BLaER1 treated with 17β-estradiol and CSF1 and Interleukin-3, amounts not matched to agents 10 nM and 100 nM (cell line): Measurements from ENCODE around the gene NGB.
"Not testable (repeated sequence)": the region's sequence is repeated elsewhere in the genome, so short reads cannot be mapped to it uniquely, and the experiment has no call there.

Experiments used
- H3K27ac ChIP-seq, 11 experiments: shearing (Covaris generic); formaldehyde crosslinking; 2 replicates each; pipeline ENCODE4 v1.8.1; 2022
- H3K27me3 ChIP-seq, 11 experiments: shearing (Covaris generic); formaldehyde crosslinking; 2 replicates each; pipeline ENCODE4 v1.8.1; 2022
- H3K36me3 ChIP-seq, 11 experiments: shearing (Covaris generic); formaldehyde crosslinking; 2 replicates each; pipeline ENCODE4 v1.8.1; 2022
- H3K4me1 ChIP-seq, 10 experiments: shearing (Covaris generic); formaldehyde crosslinking; 2 replicates each; pipeline ENCODE4 v1.8.1; 2022
- H3K4me2 ChIP-seq, 11 experiments: shearing (Covaris generic); formaldehyde crosslinking; 2 replicates each; pipeline ENCODE4 v1.8.1; 2022
- H3K4me3 ChIP-seq, 10 experiments: shearing (Covaris generic); formaldehyde crosslinking; 2 replicates each; pipeline ENCODE4 v1.8.1; 2022
- H3K9ac ChIP-seq, 11 experiments: shearing (Covaris generic); formaldehyde crosslinking; 2 replicates each; pipeline ENCODE4 v1.8.1; 2022
- H3K9me3 ChIP-seq, 11 experiments: shearing (Covaris generic); formaldehyde crosslinking; replicated peaks in 1 of 11; 2 replicates each; pipeline ENCODE4 v1.8.1; 2022
- H4K20me1 ChIP-seq, 11 experiments: shearing (Covaris generic); formaldehyde crosslinking; 2 replicates each; pipeline ENCODE4 v1.8.1; 2022
- Cebpa-rat ChIP-seq, 11 experiments: shearing (Covaris generic); IDR thresholded peaks; 2 replicates each; pipeline ENCODE4 v1.8.1; 2022

The NGB gene

DNA sequence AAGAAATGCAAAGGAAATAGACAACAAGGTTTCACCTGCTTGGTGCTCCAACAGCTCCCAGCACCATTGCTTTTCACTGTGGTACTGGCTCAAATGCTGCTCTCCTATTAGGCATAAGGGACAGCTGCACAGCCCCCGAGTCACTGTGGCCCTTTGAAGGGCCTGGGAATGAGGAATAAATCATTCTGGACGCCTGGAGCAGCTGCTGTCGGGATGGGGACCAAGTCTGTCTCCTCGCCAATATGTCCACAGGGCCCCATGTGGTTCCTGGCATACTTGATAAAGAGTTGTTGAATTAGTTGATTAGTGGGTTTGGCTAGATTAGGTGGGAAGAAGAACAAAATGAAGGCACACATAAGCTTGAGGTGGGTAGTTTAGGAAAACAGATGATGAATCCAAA is 13.1 kb upstream of the NGB start:
- Histone ChIP-seq H3K9me3 (no peaks in the 10 kb centered on the region), H3K27ac (no peak overlapping the region), H3K4me1 (no peaks in the 10 kb centered on the region), H3K9ac (no peak overlapping the region), H3K36me3 (peaks cover 25 to 73% (median 56%) of the 10 kb centered on the region in 11 experiments), H4K20me1 (0 out of 22 replicates have a peak, but pooled peaks cover 0 to 2% (median 0%) of the 10 kb centered on the region in 11 experiments), H3K4me2 (no peak overlapping the region), H3K27me3 (no peaks in the 10 kb centered on the region), H3K4me3 (no peak overlapping the region)
- no peak for TF ChIP-seq Cebpa-rat (IDR thresholded peaks at IDR 0.05)

DNA sequence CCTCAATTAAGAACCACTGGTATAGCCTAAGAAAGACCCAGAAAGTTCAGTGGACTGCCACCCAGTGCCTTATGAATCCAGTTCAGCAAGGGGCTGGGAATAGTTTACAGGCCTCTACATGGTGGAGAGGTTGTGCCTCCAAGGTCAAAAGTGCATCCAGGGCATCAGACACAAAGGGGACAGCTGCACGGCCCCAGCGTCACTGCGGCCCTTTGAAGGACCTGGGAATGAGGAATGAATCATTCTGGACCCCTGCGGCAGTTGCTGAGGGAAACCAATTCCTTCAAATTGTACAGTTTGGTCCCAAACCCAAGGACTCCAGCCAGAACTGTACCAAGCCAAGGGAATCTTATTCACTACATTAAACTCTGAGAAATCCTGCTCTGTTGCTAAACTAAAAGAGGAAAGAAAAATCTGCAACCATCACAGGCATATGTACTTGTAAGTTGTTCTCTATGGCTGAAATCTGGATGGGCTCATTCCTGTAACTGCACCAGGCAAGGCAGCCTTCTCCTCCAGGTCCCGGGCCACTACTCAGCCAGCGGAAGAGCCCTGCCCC is 10.9 kb upstream of the NGB start:
- Histone ChIP-seq H3K4me1 (no peaks in the 10 kb centered on the region), H3K9me3 (no peaks in the 10 kb centered on the region), H3K9ac (no peak overlapping the region), H3K27ac (no peak overlapping the region), H3K4me3 (no peak overlapping the region), H3K36me3 (peaks cover 25 to 77% (median 49%) of the 10 kb centered on the region in 11 experiments), H3K27me3 (no peaks in the 10 kb centered on the region), H3K4me2 (no peak overlapping the region), H4K20me1 (peaks cover 0 to 11% (median 0%) of the 10 kb centered on the region in 11 experiments; a peak in 1 of 22 replicates)
- TF ChIP-seq Cebpa-rat (IDR thresholded peaks at IDR 0.05), result no peak

DNA sequence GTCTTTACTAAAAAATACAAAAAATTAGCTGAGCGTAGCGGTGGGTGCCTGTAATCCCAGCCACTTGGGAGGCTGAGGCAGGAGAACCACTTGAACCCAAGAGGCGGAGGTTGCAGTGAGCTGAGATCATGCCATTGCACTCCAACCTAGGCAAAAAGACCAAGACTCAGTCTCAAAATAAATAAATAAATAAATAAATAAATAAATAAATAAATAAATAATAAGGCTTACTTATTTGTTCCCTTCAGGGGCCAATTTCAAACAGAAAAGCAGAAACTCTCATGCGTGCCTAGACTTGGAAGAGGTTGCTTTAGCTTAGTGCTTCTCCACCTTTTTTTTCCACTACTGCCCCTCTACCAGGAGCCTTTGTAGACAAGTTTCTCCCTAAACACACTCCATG is 9.9 kb upstream of the NGB start:
- not testable (repeated sequence) for H3K9ac ChIP-seq, H3K4me1 ChIP-seq, H3K27me3 ChIP-seq, H3K4me3 ChIP-seq, H3K4me2 ChIP-seq, H3K27ac ChIP-seq, H3K9me3 ChIP-seq
- peaks cover 0 to 15% (median 0%) of the 10 kb centered on the region in 11 experiments; a peak in 2 of 22 replicates for H4K20me1 ChIP-seq
- H3K36me3 ChIP-seq, result peaks cover 25 to 66% (median 43%) of the 10 kb centered on the region in 11 experiments

DNA sequence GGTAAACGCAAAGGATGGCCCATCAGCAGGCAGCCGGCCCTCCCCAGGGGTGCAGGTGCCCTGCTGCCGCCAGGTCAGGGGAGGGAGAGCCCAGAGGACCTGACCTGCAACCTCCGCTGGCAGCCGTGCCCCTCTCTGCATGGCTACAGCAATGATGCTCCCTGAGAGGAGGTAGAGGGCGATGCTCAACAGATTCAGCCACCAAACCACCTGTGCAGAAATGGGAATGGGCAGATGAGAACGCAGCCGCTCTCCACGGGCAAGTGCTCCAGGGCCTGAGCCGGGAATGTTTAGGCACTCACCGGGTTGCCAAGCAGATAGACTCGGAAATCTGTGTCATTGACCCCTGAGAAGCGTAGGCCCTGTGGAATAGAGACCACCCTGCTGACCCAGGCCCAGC is 8.7 kb upstream of the NGB start:
- no peak for TF ChIP-seq Cebpa-rat (IDR thresholded peaks at IDR 0.05)
- Histone ChIP-seq H3K4me1 (peaks cover 0 to 6% (median 0%) of the 10 kb centered on the region in 10 experiments; a peak in 3 of 20 replicates), H3K27ac (no peak overlapping the region), H3K4me2 (no peak overlapping the region), H3K9me3 (no peaks in the 10 kb centered on the region), H4K20me1 (peaks cover 0 to 20% (median 0%) of the 10 kb centered on the region in 11 experiments; a peak in 3 of 22 replicates), H3K4me3 (no peak overlapping the region), H3K27me3 (no peaks in the 10 kb centered on the region), H3K9ac (no peak overlapping the region), H3K36me3 (peaks cover 15 to 54% (median 32%) of the 10 kb centered on the region in 11 experiments; a peak in 21 of 22 replicates)

DNA sequence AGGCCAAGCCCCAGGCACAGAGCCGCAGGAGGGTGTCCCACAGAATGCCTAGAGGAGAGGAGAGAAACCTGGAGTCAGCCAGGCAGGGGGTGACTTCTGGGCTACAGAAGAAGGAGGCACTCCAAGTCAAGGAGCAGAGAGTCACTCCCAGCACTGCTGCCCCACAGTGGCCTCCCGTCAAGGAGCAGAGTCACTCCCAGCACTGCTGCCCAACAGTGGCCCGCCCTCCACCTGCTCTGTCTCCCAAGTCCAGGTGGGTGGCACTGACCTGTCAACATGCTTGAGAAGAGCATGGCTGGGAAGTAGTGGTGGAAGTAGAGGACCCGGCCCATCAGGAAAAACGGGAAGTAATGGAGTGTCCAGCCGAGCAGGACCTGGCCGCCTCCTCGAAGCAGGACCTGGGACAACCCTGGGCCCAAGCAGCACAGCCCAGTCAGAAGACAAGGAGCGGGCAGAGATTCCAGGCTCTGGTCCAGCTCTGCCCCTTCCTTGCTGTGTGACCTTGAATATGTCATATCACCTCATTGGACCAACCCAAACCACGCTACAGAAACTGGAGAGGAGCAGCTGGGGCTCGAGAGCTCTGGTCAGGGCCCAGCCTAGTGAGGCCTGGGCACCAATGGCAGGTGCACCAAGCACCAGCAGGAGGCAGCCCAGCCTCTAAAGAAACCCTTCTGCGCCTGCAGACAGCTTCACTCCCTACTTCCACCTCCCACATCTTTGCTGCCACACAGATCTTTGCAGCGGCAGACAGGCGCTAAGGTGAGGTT is 7.6 kb upstream of the NGB start:
- Histone ChIP-seq H3K9me3 (no peaks in the 10 kb centered on the region), H3K9ac (no peak overlapping the region), H3K4me2 (no peak overlapping the region), H3K27ac (no peak overlapping the region), H3K27me3 (no peaks in the 10 kb centered on the region), H3K4me3 (no peak overlapping the region), H4K20me1 (peaks cover 0 to 20% (median 0%) of the 10 kb centered on the region in 11 experiments; a peak in 3 of 22 replicates), H3K36me3 (peaks cover 4 to 44% (median 21%) of the 10 kb centered on the region in 11 experiments; a peak in 17 of 22 replicates), H3K4me1 (peaks cover 0 to 17% (median 9%) of the 10 kb centered on the region in 10 experiments; a peak in 12 of 20 replicates)
- no peak for TF ChIP-seq Cebpa-rat (IDR thresholded peaks at IDR 0.05)

DNA sequence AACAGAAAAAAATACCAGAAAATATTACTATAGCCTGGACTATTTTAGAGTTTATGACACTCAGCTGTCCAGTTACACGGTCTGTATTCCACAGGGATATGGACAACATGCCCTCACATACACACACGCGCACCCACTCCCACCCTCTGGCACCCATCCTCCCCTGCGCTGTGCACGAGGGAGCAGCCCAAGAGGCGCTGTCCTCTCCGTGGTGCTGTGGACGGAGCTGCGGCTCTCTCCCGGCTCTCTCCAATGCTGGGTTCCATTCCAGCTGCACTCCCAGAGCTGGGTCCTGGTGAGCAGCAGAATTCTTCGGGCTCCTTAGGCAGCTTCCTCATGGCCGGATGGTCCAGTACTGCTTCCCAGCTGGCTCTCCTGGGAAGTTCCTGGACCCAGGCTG is 6.0 kb upstream of the NGB start:
- Histone ChIP-seq H4K20me1 (peaks cover 0 to 20% (median 0%) of the 10 kb centered on the region in 11 experiments; a peak in 3 of 22 replicates), H3K27me3 (peaks cover 5 to 10% (median 6%) of the 10 kb centered on the region in 11 experiments; a peak in 21 of 22 replicates), H3K36me3 (peaks cover 0 to 33% (median 15%) of the 10 kb centered on the region in 11 experiments; a peak in 11 of 22 replicates), H3K4me3 (no peak overlapping the region), H3K4me2 (no peak overlapping the region), H3K4me1 (peaks cover 0 to 27% (median 15%) of the 10 kb centered on the region in 10 experiments; a peak in 12 of 20 replicates), H3K27ac (no peak overlapping the region), H3K9me3 (no peaks in the 10 kb centered on the region), H3K9ac (no peak overlapping the region)
- TF ChIP-seq Cebpa-rat (IDR thresholded peaks at IDR 0.05), result no peak

DNA sequence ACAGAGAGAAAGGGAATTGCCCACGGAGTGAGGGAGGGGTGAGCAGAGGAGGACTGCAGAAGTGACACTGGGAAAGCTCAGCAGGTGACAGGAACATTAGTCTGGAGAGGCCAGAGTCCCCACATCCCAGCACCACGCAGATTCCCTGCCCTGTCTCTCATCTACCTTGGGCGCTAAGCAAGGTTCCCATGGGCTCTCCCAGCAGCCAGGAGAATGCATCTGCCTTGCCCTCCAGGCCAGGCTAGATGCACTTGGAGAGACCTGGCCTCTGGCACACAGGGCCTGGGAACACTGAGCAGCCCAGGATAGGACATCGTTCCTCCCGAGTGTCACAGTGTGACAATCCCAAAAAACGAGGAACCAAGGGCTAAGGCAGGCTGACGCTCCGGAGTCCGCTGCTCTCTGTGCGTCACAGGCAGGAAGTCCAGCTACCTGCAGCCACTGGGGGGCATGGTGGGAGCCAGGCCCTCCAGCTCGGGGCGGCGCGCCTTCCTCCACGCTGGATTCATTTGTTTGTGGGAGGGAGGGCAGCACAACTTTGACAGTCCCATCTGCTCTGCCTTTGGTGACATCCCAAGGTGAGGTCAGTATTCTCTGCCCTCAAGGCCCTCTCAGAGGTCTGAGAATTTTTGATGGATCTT is 5.4 kb upstream of the NGB start:
- H3K4me3 ChIP-seq, result no peak overlapping the region
- no peak overlapping the region for H3K27ac ChIP-seq
- peaks cover 0 to 33% (median 14%) of the 10 kb centered on the region in 11 experiments; a peak in 11 of 22 replicates for H3K36me3 ChIP-seq
- no peak for TF ChIP-seq Cebpa-rat (IDR thresholded peaks at IDR 0.05)
- H3K4me1 ChIP-seq, result peaks cover 0 to 27% (median 15%) of the 10 kb centered on the region in 10 experiments; a peak in 12 of 20 replicates
- H3K9me3 ChIP-seq, result no peaks in the 10 kb centered on the region
- peaks cover 10 to 16% (median 12%) of the 10 kb centered on the region in 11 experiments for H3K27me3 ChIP-seq
- no peak overlapping the region for H3K4me2 ChIP-seq
- peaks cover 0 to 20% (median 0%) of the 10 kb centered on the region in 11 experiments; a peak in 3 of 22 replicates for H4K20me1 ChIP-seq
- no peak overlapping the region for H3K9ac ChIP-seq

DNA sequence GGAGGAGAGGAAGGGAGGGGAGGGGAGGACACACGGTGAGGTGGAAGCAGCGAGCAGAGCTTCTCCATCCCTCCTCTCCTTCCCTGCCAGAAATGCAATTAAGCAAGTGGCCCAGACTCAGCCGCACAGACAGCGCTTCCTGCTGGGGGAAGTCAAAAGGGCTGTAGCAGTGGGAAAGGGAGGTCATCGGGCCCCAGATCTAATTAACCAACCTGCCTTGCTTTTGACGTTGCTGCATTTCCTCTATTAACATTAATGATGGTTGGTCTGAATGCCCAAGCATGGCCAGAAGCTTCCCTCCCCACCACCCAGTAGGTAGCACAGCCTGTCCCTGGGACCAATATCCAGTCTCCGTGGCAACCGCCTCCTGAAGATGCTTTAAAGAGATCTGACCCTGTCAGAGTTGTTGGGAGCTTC is 4.6 kb upstream of the NGB start:
- Histone ChIP-seq H3K4me3 (no peak overlapping the region), H3K4me1 (peaks cover 4 to 31% (median 21%) of the 10 kb centered on the region in 10 experiments; a peak in 19 of 20 replicates), H3K27ac (no peak overlapping the region), H4K20me1 (peaks cover 0 to 28% (median 4%) of the 10 kb centered on the region in 11 experiments; a peak in 8 of 22 replicates), H3K9me3 (no peaks in the 10 kb centered on the region), H3K27me3 (peaks cover 18 to 24% (median 20%) of the 10 kb centered on the region in 11 experiments), H3K36me3 (peaks cover 0 to 33% (median 10%) of the 10 kb centered on the region in 11 experiments; a peak in 11 of 22 replicates), H3K4me2 (no peak overlapping the region), H3K9ac (no peak overlapping the region)
- TF ChIP-seq Cebpa-rat (IDR thresholded peaks at IDR 0.05), result no peak
